ENCODE data around the gene NPBWR2.
A peak's percentile ranks its signal among the peaks of the same experiment; 100 is the strongest.

NPBWR2 gene, protein sequence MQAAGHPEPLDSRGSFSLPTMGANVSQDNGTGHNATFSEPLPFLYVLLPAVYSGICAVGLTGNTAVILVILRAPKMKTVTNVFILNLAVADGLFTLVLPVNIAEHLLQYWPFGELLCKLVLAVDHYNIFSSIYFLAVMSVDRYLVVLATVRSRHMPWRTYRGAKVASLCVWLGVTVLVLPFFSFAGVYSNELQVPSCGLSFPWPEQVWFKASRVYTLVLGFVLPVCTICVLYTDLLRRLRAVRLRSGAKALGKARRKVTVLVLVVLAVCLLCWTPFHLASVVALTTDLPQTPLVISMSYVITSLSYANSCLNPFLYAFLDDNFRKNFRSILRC

DNA sequence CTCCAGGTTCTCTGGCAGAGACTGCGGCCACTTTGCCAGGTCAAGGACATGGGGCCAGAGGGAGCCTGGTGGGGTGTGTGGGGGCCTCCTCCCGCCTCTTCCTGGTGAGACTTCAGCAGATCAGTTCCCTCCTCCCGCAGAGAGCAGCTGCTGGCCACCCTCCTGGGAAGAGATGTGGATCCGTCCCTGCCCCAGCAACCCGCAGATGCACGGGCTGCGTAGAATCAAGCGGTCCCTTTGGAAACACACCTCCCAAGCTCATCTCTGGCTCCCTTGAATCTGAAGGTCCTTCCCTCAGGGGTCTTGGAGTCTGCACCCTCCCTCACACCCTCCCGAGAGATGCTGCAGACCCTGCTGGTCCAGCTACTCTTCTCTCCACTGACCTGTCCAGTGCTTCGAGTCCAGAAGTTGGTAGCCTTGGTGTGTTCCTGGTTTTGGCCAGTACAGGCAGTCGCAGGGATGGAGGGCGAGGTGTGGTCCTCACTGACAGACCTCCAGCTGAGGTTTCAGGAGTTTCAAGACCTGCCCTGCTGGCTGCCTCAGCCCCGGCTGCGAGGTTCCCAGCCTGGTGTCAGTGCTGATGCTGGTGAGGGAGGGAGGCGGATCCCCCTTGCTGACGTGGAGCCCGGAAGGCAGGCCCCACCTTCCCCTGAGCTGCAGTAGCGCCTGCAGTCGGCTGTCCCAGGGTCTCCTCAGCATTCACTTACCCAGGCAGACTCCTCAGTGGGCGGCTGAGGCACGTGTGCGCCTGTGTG is at the start of gene NPBWR2:
Gene NPBWR2 (minus strand): TSS at position 585 of the 755 bp plus-strand sequence. CDS start 734 bp downstream, outside the sequence.
- DNase-seq, result peak; percentile 20

DNA sequence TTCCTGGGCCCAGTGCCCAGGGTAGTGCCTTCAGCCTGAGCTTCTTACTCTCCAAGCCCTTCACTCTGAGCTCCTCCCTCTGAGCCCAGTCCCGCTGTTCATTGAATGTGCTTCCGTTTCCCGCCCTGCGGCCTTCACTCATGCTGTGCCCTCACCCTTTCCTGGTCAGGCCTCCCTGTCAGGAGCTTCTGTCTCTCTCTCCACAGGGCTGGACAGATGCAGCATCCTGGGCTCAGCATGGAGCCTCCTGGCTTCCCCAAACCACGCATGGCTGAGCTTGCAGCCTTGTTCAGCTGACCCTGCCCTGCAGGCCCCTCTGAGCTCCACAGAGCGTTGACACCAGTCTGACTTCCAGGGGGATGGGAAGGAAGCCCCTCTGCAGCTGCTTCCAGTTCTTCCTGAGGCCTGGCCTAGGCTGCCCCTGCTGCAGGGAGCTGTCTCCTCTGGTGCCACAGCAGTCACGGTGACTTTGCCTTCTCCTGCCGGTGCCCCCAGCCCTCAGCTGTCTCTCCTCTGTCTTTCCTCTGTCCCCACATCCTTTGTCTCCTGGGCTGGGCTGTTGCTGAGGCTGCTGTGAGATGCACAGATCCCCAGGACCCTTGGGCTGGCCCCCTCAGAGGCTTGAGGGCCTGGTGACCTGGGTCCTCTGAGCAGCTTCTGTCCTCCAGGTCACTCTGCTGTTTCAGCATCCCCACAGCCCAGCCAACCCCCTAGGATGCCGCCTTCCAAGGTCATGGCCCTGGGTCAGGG is 48.9 kb upstream of the NPBWR2 start:
- no peak for DNase-seq

DNA sequence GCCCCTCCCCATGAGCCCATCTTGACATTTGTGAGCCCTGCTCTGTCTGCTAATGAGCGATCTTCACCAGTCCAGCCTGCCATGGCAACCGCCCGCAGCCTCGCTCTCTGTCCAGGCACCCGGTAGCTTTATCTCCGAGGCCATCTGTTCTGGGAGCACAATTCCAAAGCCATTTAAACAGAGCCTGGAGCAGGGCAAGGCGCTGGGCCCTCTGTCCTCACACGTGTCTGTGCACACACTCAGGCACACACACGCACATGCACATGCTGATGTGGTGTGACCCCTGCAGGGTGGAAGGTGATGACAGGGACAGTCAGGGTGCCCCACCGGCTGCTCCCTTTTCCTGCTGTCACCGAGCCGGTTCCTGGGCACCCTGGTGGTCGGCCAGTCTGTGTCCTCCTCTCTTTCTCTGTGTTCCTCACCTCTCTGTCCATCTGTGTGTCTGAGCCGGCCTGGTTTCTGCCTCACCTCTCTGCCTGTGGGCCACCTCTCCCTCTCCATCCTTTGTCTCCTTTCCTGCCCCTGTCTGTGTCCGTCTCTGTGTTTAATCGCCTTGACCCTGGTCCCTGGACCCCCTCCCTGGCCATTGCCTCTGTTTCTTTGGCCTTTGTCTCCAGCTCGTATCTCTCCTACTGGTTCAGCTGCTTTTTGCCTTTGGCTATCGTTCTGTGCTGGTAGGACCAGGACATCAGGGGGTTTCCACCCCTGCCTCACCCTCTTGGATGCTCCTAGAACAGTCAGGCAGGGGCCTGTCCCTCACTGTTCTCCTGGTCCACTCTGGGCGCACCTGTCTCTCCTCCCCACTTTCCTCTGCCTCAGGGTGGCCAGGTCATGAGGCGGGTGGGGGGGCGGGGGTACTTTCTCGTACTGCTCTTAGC is 48.1 kb upstream of the NPBWR2 start:
- DNase-seq, result no peak

DNA sequence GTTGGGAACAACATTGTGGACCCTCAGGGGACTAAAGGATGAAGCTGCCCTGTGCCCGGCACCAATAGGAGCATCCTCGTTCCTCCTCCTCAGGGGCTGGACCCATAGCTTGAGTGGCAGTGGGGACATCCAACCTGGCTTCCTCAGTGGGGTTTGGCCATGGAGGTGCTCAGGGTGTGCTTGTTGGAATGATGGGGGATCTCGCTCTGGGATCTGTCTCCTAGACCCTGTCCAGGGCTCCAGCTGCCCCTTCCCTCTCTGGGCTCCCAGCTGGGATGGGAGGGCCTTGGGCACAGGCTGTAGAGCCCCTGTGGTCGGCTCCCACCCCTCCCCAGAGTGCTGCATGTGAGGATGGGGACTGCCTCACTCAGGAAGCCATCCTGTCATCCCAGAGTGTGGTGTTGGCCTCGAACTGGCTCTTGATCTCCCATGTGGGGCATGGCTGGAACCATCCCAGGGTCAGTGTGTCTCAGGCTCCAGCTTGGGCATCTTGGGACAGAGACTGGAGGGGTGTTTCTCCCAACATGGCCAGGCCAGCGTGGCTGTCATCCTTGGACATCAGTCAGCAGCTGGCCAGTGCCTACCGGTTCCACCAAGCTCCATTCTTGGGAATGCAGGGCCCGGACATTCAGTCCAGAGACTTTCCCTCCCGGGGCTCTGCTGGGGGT is 47.4 kb upstream of the NPBWR2 start:
- DNase-seq, result no peak

DNA sequence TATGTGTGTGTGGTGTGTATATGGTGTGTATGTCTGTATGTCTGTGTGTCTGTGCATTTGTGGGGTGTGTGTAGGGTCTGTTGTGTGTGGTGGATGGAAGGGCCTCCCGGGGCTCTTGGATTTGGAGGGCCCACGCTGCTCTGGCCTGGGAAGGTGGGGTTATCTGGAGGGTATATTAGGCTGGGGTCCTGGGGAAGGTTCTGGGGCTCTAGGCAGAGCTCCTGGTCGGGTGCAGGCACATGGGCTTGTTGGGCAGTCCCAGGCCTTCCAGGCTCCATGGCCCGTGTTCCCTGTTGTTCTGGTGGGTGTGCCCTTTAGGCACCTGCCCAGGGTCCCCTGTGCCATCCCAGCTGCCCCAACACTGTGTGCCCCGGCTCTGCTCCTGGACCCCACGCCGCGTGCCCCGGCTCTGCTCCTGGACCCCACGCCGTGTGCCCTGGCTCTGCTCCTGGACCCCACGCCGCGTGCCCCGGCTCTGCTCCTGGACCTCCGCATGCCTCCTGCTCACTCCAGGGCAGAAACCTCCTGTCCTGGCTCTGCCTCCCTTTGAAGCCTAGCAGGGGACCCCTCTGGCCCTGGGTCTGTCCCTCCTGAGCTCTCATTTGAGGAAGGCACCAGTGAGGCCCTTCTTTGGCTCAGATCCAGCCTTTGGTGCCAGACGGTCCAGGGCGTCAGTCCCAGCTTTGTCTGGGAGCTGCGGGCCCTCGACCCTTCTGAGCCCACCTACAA is 46.7 kb upstream of the NPBWR2 start:
- DNase-seq, result no peak

DNA sequence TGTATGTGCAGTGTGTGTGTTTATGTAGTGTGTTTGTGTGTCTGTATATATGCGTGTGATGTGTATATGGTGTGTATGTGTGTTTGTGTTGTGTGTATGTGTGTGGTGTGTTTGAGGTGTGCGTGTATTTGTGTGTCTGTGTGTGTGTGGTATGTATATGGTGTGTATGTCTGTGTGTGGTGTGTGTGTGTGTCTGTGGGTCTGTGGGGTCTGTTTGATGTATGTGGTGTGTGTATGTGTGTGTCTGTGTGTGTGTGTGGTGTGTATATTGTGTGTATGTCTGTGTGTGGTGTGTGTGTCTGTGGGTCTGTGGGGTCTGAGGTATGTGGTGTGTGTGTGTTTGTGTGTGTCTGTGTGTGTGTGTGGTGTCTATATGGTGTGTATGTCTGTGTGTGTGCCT is 46.0 kb upstream of the NPBWR2 start:
- DNase-seq, result no peak

DNA sequence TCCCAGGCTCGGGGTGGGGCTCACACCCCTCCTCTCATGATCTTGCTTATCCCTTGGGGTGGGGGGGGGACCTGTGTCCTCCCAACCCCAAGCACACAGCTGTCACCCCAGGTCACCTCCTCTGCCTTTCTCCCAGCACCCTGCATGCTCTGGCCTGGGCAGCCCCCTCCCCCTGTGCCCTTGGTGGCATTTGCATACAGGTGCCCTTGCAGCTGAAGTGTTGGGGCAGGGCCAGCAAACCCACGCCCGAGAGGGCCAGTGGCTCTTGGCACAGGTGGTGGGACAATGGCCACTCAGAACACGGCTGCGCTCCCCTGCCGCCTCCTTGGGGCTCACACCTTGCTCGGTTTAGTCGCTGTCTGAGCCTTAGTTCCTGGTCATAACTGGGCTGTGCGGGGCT is 45.5 kb upstream of the NPBWR2 start:
- DNase-seq, result no peak

DNA sequence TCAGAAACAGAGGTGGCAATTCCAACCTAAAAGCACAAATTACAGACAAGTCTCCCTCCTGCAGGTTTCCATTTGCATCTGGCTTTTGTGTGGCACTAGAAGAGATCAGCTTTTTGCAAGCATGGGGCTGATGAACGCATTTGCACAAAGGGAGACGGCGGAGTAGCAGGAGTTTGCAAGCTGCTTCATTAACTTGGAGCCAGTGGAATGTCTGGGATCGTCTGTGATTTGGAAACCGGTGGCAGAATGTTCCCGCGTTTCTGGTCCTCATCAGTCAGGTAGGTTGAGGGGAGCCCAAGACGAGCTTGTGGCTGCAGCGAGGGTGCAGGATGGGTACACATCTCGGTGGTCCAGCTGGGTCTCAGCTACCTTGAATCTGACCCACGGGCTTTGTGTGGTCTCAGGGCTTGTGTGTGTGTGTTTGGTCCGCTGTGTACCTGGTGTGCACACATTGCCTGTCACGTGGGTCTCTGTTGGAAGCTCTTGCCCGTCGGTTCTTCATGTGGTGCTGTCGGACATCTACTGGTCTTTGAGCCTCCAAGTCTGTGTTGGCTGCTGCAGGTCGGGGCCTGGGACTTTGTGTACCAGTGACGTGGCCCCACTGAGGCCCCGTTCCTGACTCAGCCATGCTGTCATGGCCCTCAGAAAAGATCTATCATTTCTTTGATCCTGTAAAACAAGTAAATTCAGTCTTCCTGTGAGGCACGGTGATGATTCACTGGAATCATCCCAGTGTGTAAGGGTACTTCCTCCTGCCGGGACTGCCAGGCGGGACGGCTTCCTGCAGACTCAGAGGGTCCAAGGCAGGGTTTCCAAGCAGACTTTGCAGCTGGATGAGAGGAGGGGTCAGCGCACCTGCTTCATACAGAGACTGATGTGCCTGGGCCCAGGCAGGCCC is 44.5 kb upstream of the NPBWR2 start:
- no peak for DNase-seq

DNA sequence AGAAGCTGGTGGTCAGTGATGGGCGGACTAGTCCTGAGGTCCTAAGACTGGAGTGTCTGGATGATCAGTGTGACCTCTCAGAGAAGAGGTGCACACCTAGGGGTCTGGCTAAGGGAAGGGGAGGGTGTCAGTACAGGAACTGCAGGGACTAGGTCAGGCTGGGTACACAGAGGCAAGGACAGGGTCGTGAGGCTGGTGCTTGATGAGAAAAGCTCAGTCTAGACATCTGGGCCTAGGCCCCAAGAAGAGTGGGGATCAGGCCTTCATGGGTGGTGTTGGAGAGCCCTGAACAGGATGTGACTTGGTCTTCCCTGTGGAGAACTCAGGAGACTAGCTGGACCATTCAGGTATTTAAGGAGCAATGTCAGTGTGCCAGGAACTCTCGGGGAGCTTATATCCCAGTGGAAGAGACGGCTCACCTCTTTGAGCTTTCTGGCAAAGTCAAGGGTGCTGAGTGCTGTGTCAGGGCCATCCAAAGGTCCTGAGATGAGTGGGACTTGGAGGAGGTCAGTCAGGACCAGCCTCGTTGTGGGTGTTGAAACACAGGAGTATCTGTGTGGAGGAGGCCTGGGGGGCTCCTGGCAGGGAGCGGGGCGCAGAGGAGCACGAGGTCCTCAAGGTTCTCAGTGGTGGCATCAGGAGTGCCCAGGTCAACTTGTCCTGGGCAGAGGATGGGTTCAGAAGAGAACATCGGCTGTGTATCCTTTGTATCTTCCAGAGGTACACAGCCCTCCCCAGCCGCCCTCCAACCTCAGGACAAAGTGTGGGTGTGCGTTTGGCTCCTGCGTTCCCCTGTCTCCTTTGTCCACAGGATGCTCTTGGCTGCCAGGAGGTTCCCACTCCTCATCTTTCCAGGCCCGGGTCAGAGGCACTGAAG is 43.6 kb upstream of the NPBWR2 start:
- DNase-seq, result no peak

DNA sequence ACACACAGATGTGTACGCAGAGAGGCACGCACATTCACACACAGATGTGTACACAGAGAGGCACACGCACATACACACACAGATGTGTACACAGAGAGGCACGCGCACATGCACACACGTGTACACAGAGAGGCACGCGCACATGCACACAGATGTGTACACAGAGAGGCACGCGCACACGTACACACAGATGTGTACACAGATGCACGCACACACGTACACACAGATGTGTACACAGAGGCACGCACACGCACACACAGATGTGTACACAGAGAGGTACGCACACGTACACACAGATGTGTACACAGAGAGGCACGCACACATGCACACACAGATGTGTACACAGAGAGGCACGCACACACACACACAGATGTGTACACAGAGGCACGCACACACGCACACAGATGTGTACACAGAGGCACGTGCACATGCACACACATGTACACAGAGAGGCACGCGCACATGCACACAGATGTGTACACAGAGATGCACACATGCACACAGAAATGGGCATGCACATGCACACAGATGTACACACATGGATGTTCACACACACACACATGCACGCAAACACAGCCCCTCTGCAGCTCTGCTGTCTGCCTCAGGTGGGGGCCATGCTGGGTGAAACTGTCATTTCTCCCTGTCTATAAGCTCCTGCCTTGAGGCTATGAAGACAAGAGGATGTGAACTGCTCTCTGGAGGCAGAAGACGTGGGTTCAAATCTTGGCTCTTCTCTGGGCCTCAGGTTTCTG is 42.6 kb upstream of the NPBWR2 start:
- no peak for DNase-seq

DNA sequence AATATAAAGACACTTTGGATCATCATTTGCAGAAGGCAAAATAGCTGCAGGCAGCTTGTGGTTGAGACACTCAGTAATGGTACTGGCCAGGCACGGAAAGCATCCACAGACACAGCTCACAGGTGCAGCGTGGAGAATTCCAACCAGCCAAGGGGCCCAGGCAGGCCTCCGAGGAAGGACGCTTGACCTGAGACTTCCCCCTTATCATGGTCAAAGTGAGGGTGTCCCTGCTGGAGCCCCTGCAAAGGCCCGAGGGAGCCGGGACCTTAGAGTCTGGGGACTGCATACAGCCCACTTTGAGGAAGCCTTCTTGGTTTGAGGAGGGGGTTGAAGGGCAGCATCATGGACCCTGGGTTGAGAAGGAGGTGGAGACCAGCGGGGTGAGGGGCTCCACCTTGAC is 41.8 kb upstream of the NPBWR2 start:
- DNase-seq, result no peak

DNA sequence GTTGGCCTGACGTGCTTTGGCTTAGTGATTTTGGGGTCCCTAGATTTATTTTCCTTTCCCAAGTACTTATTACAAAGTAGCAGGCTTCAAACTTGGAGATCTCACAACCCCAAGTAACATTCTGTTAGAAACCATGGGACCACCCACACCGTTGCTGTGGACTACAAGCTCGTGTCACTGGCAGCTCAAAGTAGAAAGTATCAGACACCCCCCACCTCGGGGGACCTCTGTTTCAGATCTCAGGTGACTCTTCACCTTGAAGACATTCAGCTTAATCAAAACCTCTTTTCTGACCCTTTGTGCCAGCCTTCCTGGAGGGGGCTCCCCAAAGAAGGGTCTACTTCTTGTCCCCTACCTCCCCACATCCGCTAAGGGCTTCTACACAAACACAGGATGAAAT is 41.2 kb upstream of the NPBWR2 start:
- no peak for DNase-seq

DNA sequence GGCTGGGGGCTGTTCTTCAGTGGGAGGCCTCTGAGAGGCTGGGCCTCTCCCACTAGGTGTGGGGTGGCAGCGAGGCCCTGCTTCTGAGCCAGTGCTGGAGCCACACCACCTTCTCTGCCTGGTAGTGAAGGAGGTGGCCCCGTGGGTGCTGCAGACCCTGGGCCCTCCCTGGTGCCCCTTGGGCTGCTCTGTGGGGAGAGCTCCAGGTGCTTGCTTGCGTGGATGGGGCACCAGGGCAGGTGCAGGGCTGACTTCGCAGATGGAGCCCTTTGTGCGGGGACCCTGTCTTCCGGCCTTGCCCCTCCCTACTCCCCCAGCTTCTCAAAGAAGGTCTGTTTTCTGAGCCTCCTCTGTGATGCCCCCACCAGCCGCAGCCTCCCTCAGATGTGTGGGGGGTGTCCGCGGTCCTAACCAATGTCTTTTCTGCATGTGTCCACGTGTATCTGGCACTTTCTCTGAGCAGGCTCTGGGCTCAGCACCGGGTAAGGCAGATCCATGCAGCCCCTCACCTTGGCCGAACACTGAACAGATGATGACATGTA is 39.6 kb upstream of the NPBWR2 start:
- DNase-seq, result no peak

DNA sequence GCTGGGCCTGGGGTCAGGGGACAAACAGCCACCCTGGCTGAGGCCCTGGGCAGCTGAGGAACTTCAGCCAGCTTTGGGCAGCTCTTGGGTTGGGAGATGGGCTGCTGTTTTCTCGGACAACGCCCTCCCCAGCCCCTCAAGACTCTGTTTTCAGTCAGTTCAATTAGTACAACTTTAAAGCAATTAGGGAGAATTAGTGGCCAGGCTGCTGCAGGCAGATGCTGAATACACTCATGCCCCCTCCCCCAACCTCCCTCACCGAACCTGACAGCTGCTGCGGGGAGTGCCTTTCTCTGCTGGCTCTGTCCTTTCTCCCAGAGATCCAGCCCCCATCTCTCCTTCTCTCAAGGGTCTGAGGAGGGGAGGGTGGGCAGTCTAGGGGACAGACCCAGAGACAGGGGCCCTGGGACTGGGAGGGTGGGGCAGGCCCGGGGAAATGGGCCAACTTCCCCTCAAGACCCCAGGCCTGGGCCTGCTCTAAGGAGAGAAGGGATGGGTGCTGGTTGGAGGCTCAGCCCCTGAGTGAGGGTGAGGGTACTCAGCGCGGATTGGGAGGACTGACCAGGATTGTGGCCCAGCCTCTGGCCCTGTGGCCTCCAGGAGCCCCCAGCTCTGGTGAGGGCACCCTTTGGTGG is 39.1 kb upstream of the NPBWR2 start:
- DNase-seq, result no peak

DNA sequence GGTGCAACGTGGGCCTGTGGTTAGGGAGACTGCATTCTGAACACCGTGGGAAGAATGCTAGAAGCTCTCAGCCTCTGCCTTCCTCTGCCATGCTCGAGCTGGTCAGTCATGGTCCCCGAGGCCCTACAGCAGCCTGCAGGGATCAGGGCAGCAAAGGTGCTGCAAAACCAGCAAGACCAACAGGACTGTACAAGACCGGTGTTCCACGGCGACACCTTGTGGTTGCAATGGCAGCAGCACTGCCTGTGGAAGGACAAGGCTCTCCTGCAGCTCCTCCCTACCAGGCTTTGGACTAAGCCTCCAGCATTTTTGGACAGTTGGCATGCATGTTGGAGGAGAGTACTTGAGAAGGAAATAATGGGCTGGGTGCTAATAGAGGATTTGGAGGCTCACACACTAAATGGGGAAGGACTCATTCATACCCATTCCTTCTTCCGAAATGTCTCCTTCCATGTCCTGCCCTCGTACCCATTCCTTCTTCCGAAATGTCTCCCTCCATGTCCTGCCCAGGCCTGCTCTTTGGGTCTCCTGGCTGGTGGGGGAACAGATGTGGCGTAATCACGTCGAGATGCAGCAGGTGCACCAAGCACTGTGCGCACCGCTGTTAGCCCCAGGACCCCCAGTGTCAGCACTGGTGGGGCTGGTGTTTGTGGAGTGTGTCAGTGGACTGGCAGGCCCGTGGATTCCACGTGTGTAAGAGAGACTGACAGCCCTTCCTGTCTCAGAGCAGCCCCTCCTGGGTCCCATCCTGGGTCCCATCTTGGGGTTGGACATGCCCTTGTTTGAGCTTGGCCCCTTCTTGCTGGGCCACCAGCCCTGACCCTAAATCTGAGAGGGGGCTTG is 38.3 kb upstream of the NPBWR2 start:
- DNase-seq, result no peak

DNA sequence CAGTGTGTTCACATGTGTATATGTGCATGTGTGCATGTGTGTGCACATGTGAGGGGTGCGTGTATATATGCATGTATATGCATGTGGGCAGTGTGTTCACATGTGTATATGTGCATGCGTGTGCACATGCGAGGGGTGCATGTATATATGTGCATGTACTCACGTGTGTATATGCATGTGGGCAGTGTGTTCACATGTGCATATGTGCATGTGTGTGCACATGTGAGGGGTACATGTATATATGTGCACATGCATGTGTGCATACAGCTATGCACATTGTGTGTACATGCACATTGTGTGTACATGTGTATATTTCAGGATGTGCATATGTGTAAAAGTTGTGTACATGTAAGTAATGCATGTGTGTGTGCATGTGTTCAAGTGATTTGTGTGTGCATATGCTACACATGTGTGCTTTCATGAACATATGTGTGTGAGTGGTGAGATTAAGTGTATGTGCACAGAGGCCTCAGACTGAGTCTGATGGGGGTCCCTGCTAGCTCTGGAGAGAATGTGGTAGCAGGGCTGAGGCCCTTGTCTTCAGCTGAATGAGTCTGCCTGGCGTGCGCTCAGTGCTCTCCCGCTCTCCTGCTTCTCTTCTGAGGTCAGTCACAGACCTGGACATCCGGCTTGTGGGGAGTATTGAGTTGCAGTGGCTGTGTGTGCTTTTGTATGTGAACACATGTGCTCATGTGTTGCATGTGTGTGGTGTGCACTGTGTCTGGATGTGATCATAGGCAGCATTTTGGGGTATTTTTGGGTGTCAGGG is 37.0 kb upstream of the NPBWR2 start:
- DNase-seq, result no peak

Data from CD4-positive, alpha-beta T cell treated with Interleukin-12 subunit alpha and Interleukin-12 subunit beta, for 1 hour (primary cell).